Aorta (tissue), 5 donors: ENCODE results near the gene BMPR1B. TPM values are rescaled to one million over a fixed set of nuclear protein-coding genes. Genes with fewer than 3 reads are reported as not detected.

Source experiments
- ATAC-seq: fragments of 200-7000 bp; cut with Tn5 transposase; one replicate; pipeline ENCODE4 v1.9.1; 2022; ENCODE audit warnings: moderate library complexity; ENCODE audit not compliant: low FRiP score
- DNase-seq, 2 donors: peaks; one replicate each; pipeline ENCODE4 v3.0.0-alpha.2; 2020
- H3K27ac ChIP-seq, 2 donors: one replicate each; pipeline ENCODE4 v1.5.1; 2013; ENCODE audit warnings: low read length in 2 of 2, mild to moderate bottlenecking in 2 of 2, moderate library complexity in 2 of 2, control low read depth in 1 of 2, inconsistent platforms in 1 of 2, low read depth in 1 of 2
- H3K27me3 ChIP-seq, 2 donors: one replicate each; pipeline ENCODE4 v1.6.1; 2013; ENCODE audit warnings: control low read depth in 1 of 2, low read length in 1 of 2, mild to moderate bottlenecking in 1 of 2, moderate library complexity in 1 of 2; ENCODE audit not compliant: insufficient read depth in 2 of 2, control insufficient read depth in 1 of 2
- H3K36me3 ChIP-seq, 2 donors: one replicate each; pipeline ENCODE4 v1.6.1; 2013; ENCODE audit warnings: control low read depth in 1 of 2, low read length in 1 of 2, mild to moderate bottlenecking in 1 of 2; ENCODE audit not compliant: insufficient read depth in 2 of 2, control insufficient read depth in 1 of 2
- H3K4me1 ChIP-seq, 2 donors: one replicate each; pipeline ENCODE4 v1.6.1; 2013; ENCODE audit warnings: low read length in 2 of 2, control low read depth in 1 of 2, mild to moderate bottlenecking in 1 of 2, moderate library complexity in 1 of 2; ENCODE audit not compliant: insufficient read depth in 2 of 2, control insufficient read depth in 1 of 2
- H3K4me3 ChIP-seq, 2 donors: one replicate each; pipeline ENCODE4 v1.5.1; 2013; ENCODE audit warnings: low read length in 2 of 2, control low read depth in 1 of 2, mild to moderate bottlenecking in 1 of 2
- H3K9me3 ChIP-seq: one replicate; pipeline ENCODE4 v1.6.1; 2013; ENCODE audit warnings: mild to moderate bottlenecking, low read length; ENCODE audit not compliant: control insufficient read depth
- WGBS, 2 donors: extraction: QIAGEN DNeasy Blood & Tissue Kit; methylation state at CpG; one replicate each; pipeline ENCODE4 v1.1.7; 2013; 5-methylcytosine and 5-hydroxymethylcytosine counted together
- intact Hi-C, 2 donors: fragments of 100-400 bp; cut with DNase I; formaldehyde crosslinking; loops; one replicate each; pipeline versions ENCODE4 v1.14.2 to v1.15.0; 2022
- polyA plus RNA-seq, 2 donors: library from polyadenylated mRNA; stranded (reverse); fragments of 200-250 nt; gene quantifications; one replicate each; pipeline ENCODE4 v1.2.3, GENCODE V29; 2013
- total RNA-seq, 2 donors: library from RNA; stranded (reverse); fragmentation: NEBNext Ultra II Directional; extraction: Animal tissue kit (Norgen Biotek cat#: 25700); gene quantifications; one replicate each; pipeline ENCODE4 v1.2.1, GENCODE V29; 2021
- donor health status: healthy with polysubstance abuse.
- donor health status: Bipolar disorder and iron deficiency.
- donor health status: DM: no; HTN: no; CAD: no.
- donor health status: DM: no; HTN: no; CAD: no.
- donor health status: DM: yes; HTN: yes; CAD: no.

Gene BMPR1B
- total and polyA plus RNA-seq, 4 donors, result 1.0 to 14.6 (median 8.0) TPM

GRCh38 chr4:94944726-94945125, 187.0 kb downstream of the BMPR1B start:
- Histone ChIP-seq H3K27ac (no peak overlapping the region), H3K4me3 (no peak overlapping the region), H3K36me3 (no peaks in the 10 kb centered on the region), H3K4me1 (peaks cover 0 to 2% of the 10 kb centered on the region in 2 donors), H3K9me3 (no peaks in the 10 kb centered on the region), H3K27me3 (no peaks in the 10 kb centered on the region)
- ATAC-seq, result no peak
- DNase-seq, result no peak
- WGBS, 2 donors, result 94 to 99% methylated on average over 2 of the region's 2 CpGs
- intact Hi-C loops, result loop anchor here in 1 of 2 donors (10.0 kb wide), 1 partner anchor 50 kb away; no protein-coding TSS in a partner anchor

GRCh38 chr4:94947681-94948108, 189.9 kb downstream of the BMPR1B start:
- ATAC-seq, result no peak

GRCh38 chr4:94954251-94954650, 196.5 kb downstream of the BMPR1B start:
- H3K9me3 ChIP-seq, result no peaks in the 10 kb centered on the region
- ATAC-seq (no peak), DNase-seq (no peak)
- H3K4me3 ChIP-seq, result no peak overlapping the region
- 93 to 97% methylated on average over 2 of the region's 2 CpGs for WGBS, 2 donors
- intact Hi-C loops, result no loop called here
- H3K36me3 ChIP-seq, result no peaks in the 10 kb centered on the region
- H3K27me3 ChIP-seq, result no peaks in the 10 kb centered on the region
- peaks cover 0 to 2% of the 10 kb centered on the region in 2 donors for H3K4me1 ChIP-seq
- no peak overlapping the region for H3K27ac ChIP-seq

More at GRCh38 chr4:94947681-94948108, 189.9 kb downstream of the BMPR1B start:
- Histone ChIP-seq H3K36me3 (no peaks in the 10 kb centered on the region), H3K4me3 (no peak overlapping the region), H3K27me3 (no peaks in the 10 kb centered on the region), H3K4me1 (peaks cover 0 to 2% of the 10 kb centered on the region in 2 donors), H3K27ac (no peak overlapping the region), H3K9me3 (no peaks in the 10 kb centered on the region)
- 95 to 97% methylated on average over 4 of the region's 4 CpGs for WGBS, 2 donors
- intact Hi-C loops, result loop anchor here in 1 of 2 donors (10.0 kb wide), 1 partner anchor 47 kb away; no protein-coding TSS in a partner anchor
- DNase-seq, result no peak

GRCh38 chr4:94957030-94957429, 199.3 kb downstream of the BMPR1B start:
- ATAC-seq, result no peak
- WGBS, 2 donors, result 87 to 91% methylated on average over 3 of the region's 3 CpGs
- intact Hi-C loops, result no loop called here

GRCh38 chr4:94959307-94959706, 201.6 kb downstream of the BMPR1B start:
- H3K36me3 ChIP-seq, result no peaks in the 10 kb centered on the region
- WGBS, 2 donors, result 97 to 100% methylated on average over 1 of the region's 1 CpG
- no peaks in the 10 kb centered on the region for H3K27me3 ChIP-seq
- H3K27ac ChIP-seq, result no peak overlapping the region
- ATAC-seq, result no peak
- H3K9me3 ChIP-seq, result no peaks in the 10 kb centered on the region
- no peak overlapping the region for H3K4me3 ChIP-seq
- no peak for DNase-seq
- H3K4me1 ChIP-seq, result peaks cover 2 to 4% of the 10 kb centered on the region in 2 donors
- intact Hi-C loops, result no loop called here

More at GRCh38 chr4:94957030-94957429, 199.3 kb downstream of the BMPR1B start:
- Histone ChIP-seq H3K4me1 (peaks cover 2 to 4% of the 10 kb centered on the region in 2 donors), H3K27me3 (no peaks in the 10 kb centered on the region), H3K9me3 (no peaks in the 10 kb centered on the region), H3K4me3 (no peak overlapping the region), H3K27ac (no peak overlapping the region), H3K36me3 (no peaks in the 10 kb centered on the region)
- no peak for DNase-seq

GRCh38 chr4:94960708-94961107, 203.0 kb downstream of the BMPR1B start:
- no peaks in the 10 kb centered on the region for H3K36me3 ChIP-seq

GRCh38 chr4:94961420-94961819, 203.7 kb downstream of the BMPR1B start:
- no peak for DNase-seq
- H3K27ac ChIP-seq, result no peak overlapping the region

More at GRCh38 chr4:94960708-94961107, 203.0 kb downstream of the BMPR1B start:
- no peak overlapping the region for H3K27ac ChIP-seq
- intact Hi-C loops, result no loop called here
- WGBS, 2 donors, result 68 to 95% methylated on average over 1 of the region's 1 CpG
- H3K27me3 ChIP-seq, result no peaks in the 10 kb centered on the region
- H3K9me3 ChIP-seq, result no peaks in the 10 kb centered on the region
- no peak for DNase-seq
- H3K4me1 ChIP-seq, result peaks cover 2 to 4% of the 10 kb centered on the region in 2 donors
- H3K4me3 ChIP-seq, result no peak overlapping the region
- no peak for ATAC-seq

GRCh38 chr4:94962484-94962883, 204.7 kb downstream of the BMPR1B start:
- H3K36me3 ChIP-seq, result no peaks in the 10 kb centered on the region
- intact Hi-C loops, result no loop called here
- H3K27me3 ChIP-seq, result no peaks in the 10 kb centered on the region
- no peak overlapping the region for H3K4me3 ChIP-seq
- ATAC-seq (no peak), DNase-seq (no peak)
- no peaks in the 10 kb centered on the region for H3K9me3 ChIP-seq
- peaks cover 3 to 4% of the 10 kb centered on the region in 2 donors for H3K4me1 ChIP-seq
- no peak overlapping the region for H3K27ac ChIP-seq

More at GRCh38 chr4:94961420-94961819, 203.7 kb downstream of the BMPR1B start:
- H3K4me3 ChIP-seq, result no peak overlapping the region
- H3K4me1 ChIP-seq, result peaks cover 2 to 4% of the 10 kb centered on the region in 2 donors
- intact Hi-C loops, result no loop called here
- H3K36me3 ChIP-seq, result no peaks in the 10 kb centered on the region
- ATAC-seq, result no peak
- no peaks in the 10 kb centered on the region for H3K9me3 ChIP-seq
- WGBS, 2 donors, result 82 to 88% methylated on average over 2 of the region's 2 CpGs
- no peaks in the 10 kb centered on the region for H3K27me3 ChIP-seq

GRCh38 chr4:94965852-94966251, 208.1 kb downstream of the BMPR1B start:
- Histone ChIP-seq H3K4me3 (no peak overlapping the region), H3K9me3 (no peaks in the 10 kb centered on the region), H3K27me3 (no peaks in the 10 kb centered on the region), H3K36me3 (no peaks in the 10 kb centered on the region), H3K4me1 (peaks cover 1 to 4% of the 10 kb centered on the region in 2 donors), H3K27ac (no peak overlapping the region)
- no peak for DNase-seq
- intact Hi-C loops, result no loop called here
- no peak for ATAC-seq
